ENCODE measurements around the gene TMEM129. TPM values are rescaled to one million over a fixed set of nuclear protein-coding genes. Genes with fewer than 3 reads are reported as not detected.
A peak's percentile ranks its signal among the peaks of the same experiment; 100 is the strongest.

The TMEM129 gene
- total and polyA plus RNA-seq, 12 donors = 28.1 to 45.6 (median 33.2) TPM

- no peaks in the 10 kb centered on the region for H3K27me3 ChIP-seq
- WGBS, 2 donors = 94 to 95% methylated on average over 10 of the region's 10 CpGs
- intact Hi-C loops (cut with DNase I) = no loop called here
- no peak overlapping the region for H3K4me3 ChIP-seq
- ATAC-seq (no peak), DNase-seq (peak in 1 of 2 donors; percentile 1)
- H3K36me3 ChIP-seq = peaks cover 0 to 98% (median 19%) of the 10 kb centered on the region in 9 donors
- H3K4me1 ChIP-seq = peaks cover 2 to 25% (median 17%) of the 10 kb centered on the region in 9 donors
- peaks cover 0 to 13% (median 3%) of the 10 kb centered on the region in 11 donors for H3K9me3 ChIP-seq
- H3K27ac ChIP-seq = no peak overlapping the region
- no peak for TF ChIP-seq CTCF (IDR thresholded peaks at IDR 0.05)
Measured at GRCh38 chr4:1732911-1733310, 11.8 kb upstream of the TMEM129 start.

GRCh38 chr4:1731180-1731579 is 10.1 kb upstream of the TMEM129 start:
- DNase-seq (no peak), ATAC-seq (no peak)
- Histone ChIP-seq H3K27ac (no peak overlapping the region), H3K36me3 (peaks cover 0 to 92% (median 6%) of the 10 kb centered on the region in 9 donors), H3K27me3 (no peaks in the 10 kb centered on the region), H3K4me3 (no peak overlapping the region), H3K9me3 (no peaks in the 10 kb centered on the region), H3K4me1 (peaks cover 8 to 43% (median 31%) of the 10 kb centered on the region in 9 donors)
- 97% methylated on average over 10 of the region's 10 CpGs for WGBS, 2 donors
- no peak for TF ChIP-seq CTCF (IDR thresholded peaks at IDR 0.05)
- intact Hi-C loops (cut with DNase I) = no loop called here

GRCh38 chr4:1730532-1731135 is 9.5 kb upstream of the TMEM129 start:
- no peaks in the 10 kb centered on the region for H3K27me3 ChIP-seq
- intact Hi-C loops (cut with DNase I) = no loop called here
- DNase-seq = no peak
- peaks cover 0 to 92% (median 6%) of the 10 kb centered on the region in 9 donors for H3K36me3 ChIP-seq
- no peak overlapping the region for H3K27ac ChIP-seq
- no peak overlapping the region for H3K4me3 ChIP-seq
- TF ChIP-seq CTCF (IDR thresholded peaks at IDR 0.05) = no peak
- peaks cover 8 to 47% (median 34%) of the 10 kb centered on the region in 9 donors for H3K4me1 ChIP-seq
- no peak for ATAC-seq
- WGBS, 2 donors = 95% methylated on average over 16 of the region's 16 CpGs
- H3K9me3 ChIP-seq = no peaks in the 10 kb centered on the region

GRCh38 chr4:1728061-1728980 is 7.2 kb upstream of the TMEM129 start:
- H3K36me3 ChIP-seq = peaks cover 0 to 92% (median 9%) of the 10 kb centered on the region in 9 donors
- intact Hi-C loops (cut with DNase I) = loop anchor here in 9 of 10 donors (5.0 to 10.0 kb wide), 5 partner anchors 36 to 384 kb away; partner anchors contain the start of gene UVSSA (in 1 of the 9)
- ATAC-seq (peak in 2 of 8 donors; percentile 10 to 15), DNase-seq (no peak)
- peaks cover 8 to 64% (median 34%) of the 10 kb centered on the region in 9 donors for H3K4me1 ChIP-seq
- no peaks in the 10 kb centered on the region for H3K9me3 ChIP-seq
- H3K27ac ChIP-seq = peak overlapping the region; percentile 41 to 87 (median 80)
- no peak for TF ChIP-seq CTCF (IDR thresholded peaks at IDR 0.05)
- no peaks in the 10 kb centered on the region for H3K27me3 ChIP-seq
- WGBS, 2 donors = 80 to 88% methylated on average over 31 of the region's 31 CpGs
- peak overlapping the region in 9 of 10 donors; percentile 17 to 50 (median 39) for H3K4me3 ChIP-seq

Measured in heart right ventricle (tissue), 16 donors.